ENCODE measurements around the gene WDR43. TPM values are rescaled to one million over a fixed set of nuclear protein-coding genes. Genes with fewer than 3 reads are reported as not detected.

The WDR43 gene
- total and polyA plus RNA-seq, 2 experiments from 2014 or later = 101 to 140 TPM

- Histone ChIP-seq H3K79me2 (replicated peaks; ENCODE audit: insufficient read depth) (peaks cover 100% of the 10 kb centered on the region), H2AFZ (no peak overlapping the region), H3F3A (replicated peaks; ENCODE audit: low read depth) (peaks cover 4% of the 10 kb centered on the region; the same call in 1 of the 2 replicates), H3K27me3 (ENCODE audit: insufficient read depth) (no peaks in the 10 kb centered on the region), H3K4me1 (ENCODE audit: insufficient read depth) (no peaks in the 10 kb centered on the region), H3K4me2 (no peak overlapping the region), H3K9me2 (ENCODE audit: insufficient read depth) (no peaks in the 10 kb centered on the region), H3K4me3 (no peak overlapping the region), H3K27ac (ENCODE audit: low read depth) (no peak overlapping the region), H4K20me1 (replicated peaks; ENCODE audit: insufficient read depth) (peaks cover 82% of the 10 kb centered on the region), H3K36me3 (ENCODE audit: insufficient read depth) (peaks cover 72% of the 10 kb centered on the region)
- H3K4me3 Mint-ChIP-seq = no peak overlapping the region
- DNase-seq (ENCODE audit: low spot score) (no peak), ATAC-seq (no peak)
- H3K9me3 Mint-ChIP-seq = no peaks in the 10 kb centered on the region
- peaks cover 92% of the 10 kb centered on the region for H3K36me3 Mint-ChIP-seq (ENCODE audit: low read depth)
- no peaks in the 10 kb centered on the region; the same call in 2 of the 3 replicates for H3K4me1 Mint-ChIP-seq
- peaks cover 3% of the 10 kb centered on the region for H3K27me3 Mint-ChIP-seq (ENCODE audit: insufficient read depth, low read depth, poor library complexity)
- TF ChIP-seq POLR2AphosphoS5 (IDR thresholded peaks at IDR 0.05; ENCODE audit: low read depth) (no peak), JUNB (IDR thresholded peaks at IDR 0.05; ENCODE audit: unreplicated experiment) (no peak), EZH2phosphoT487 (IDR thresholded peaks at IDR 0.05; ENCODE audit: unreplicated experiment) (no peak), ETS1 (IDR thresholded peaks at IDR 0.05) (no peak), ZNF331 (CRISPR knock-in tag; IDR thresholded peaks at IDR 0.05; ENCODE audit: low read depth) (no peak), ZNF114 (CRISPR knock-in tag; IDR thresholded peaks at IDR 0.05) (no peak), REST (IDR thresholded peaks at IDR 0.05; ENCODE audit: unreplicated experiment) (no peak), ZNF462 (CRISPR knock-in tag; IDR thresholded peaks at IDR 0.05) (no peak), STAT1 (IDR thresholded peaks at IDR 0.05; ENCODE audit: unreplicated experiment) (no peak), CTCF (conservative IDR thresholded peaks at IDR 0.05; ENCODE audit: low read depth in 2 of 2) (no peak), NANOG (IDR thresholded peaks at IDR 0.05; ENCODE audit: borderline replicate concordance) (no peak), EZH2 (IDR thresholded peaks at IDR 0.05; ENCODE audit: low read depth, unreplicated experiment) (no peak), CREB1 (CRISPR knock-in tag; IDR thresholded peaks at IDR 0.05; ENCODE audit: low read depth) (no peak)
- peak overlapping the region; percentile 25; the same call in 1 of the 2 replicates for H3K27ac Mint-ChIP-seq
These were observed 12.4 kb downstream of the WDR43 start for GRCh38 chr2:28906821-28907220.

Data from GM23338 (cell line).